Ishikawa (cell line): ENCODE data around the gene DCAF5.

Experiments
- CEBPB ChIP-seq: IDR thresholded peaks from 2 replicates; pipeline ENCODE4 v1.6.1; 2012
- EP300 ChIP-seq: IDR thresholded peaks from 2 replicates; pipeline ENCODE4 v1.6.1; 2012; ENCODE audit warnings: borderline replicate concordance
- FOXM1 ChIP-seq: IDR thresholded peaks from 2 replicates; pipeline ENCODE4 v1.6.1; 2012; ENCODE audit warnings: low read depth, borderline replicate concordance
- RAD21 ChIP-seq: IDR thresholded peaks from 2 replicates; pipeline ENCODE4 v1.6.1; 2012; ENCODE audit warnings: low read depth
- TAF1 ChIP-seq: IDR thresholded peaks from 2 replicates; pipeline ENCODE4 v1.6.1; 2012; ENCODE audit warnings: low read depth, mild to moderate bottlenecking
- TCF12 ChIP-seq: IDR thresholded peaks from 2 replicates; pipeline ENCODE4 v1.6.1; 2012; ENCODE audit warnings: low read depth
- YY1 ChIP-seq: IDR thresholded peaks from 2 replicates; pipeline ENCODE4 v1.6.1; 2012; ENCODE audit warnings: low read depth
- ZBTB7A ChIP-seq: IDR thresholded peaks from 2 replicates; pipeline ENCODE4 v1.6.1; 2012; ENCODE audit warnings: low read depth
- TF ChIP-seq, protein P1 (sequence below): IDR thresholded peaks from 2 replicates; pipeline ENCODE4 v1.6.1; 2012
- TF ChIP-seq, protein P2 (sequence below): IDR thresholded peaks from 2 replicates; pipeline ENCODE4 v1.6.1; 2012; ENCODE audit warnings: low read depth, mild to moderate bottlenecking
- TF ChIP-seq, protein P3 (sequence below): IDR thresholded peaks from 2 replicates; pipeline ENCODE4 v1.6.1; 2012

GRCh38 chr14:69012256-69012953, 140.5 kb downstream of the DCAF5 start:
- TF ChIP-seq, protein P1, sequence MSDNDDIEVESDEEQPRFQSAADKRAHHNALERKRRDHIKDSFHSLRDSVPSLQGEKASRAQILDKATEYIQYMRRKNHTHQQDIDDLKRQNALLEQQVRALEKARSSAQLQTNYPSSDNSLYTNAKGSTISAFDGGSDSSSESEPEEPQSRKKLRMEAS = no peak
- TF ChIP-seq CEBPB (no peak), ZBTB7A (no peak), TCF12 (no peak), EP300 (no peak), YY1 (no peak), RAD21 (no peak), TAF1 (no peak), FOXM1 (no peak)
- TF ChIP-seq, protein P2, sequence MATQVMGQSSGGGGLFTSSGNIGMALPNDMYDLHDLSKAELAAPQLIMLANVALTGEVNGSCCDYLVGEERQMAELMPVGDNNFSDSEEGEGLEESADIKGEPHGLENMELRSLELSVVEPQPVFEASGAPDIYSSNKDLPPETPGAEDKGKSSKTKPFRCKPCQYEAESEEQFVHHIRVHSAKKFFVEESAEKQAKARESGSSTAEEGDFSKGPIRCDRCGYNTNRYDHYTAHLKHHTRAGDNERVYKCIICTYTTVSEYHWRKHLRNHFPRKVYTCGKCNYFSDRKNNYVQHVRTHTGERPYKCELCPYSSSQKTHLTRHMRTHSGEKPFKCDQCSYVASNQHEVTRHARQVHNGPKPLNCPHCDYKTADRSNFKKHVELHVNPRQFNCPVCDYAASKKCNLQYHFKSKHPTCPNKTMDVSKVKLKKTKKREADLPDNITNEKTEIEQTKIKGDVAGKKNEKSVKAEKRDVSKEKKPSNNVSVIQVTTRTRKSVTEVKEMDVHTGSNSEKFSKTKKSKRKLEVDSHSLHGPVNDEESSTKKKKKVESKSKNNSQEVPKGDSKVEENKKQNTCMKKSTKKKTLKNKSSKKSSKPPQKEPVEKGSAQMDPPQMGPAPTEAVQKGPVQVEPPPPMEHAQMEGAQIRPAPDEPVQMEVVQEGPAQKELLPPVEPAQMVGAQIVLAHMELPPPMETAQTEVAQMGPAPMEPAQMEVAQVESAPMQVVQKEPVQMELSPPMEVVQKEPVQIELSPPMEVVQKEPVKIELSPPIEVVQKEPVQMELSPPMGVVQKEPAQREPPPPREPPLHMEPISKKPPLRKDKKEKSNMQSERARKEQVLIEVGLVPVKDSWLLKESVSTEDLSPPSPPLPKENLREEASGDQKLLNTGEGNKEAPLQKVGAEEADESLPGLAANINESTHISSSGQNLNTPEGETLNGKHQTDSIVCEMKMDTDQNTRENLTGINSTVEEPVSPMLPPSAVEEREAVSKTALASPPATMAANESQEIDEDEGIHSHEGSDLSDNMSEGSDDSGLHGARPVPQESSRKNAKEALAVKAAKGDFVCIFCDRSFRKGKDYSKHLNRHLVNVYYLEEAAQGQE = no peak
- TF ChIP-seq, protein P3, sequence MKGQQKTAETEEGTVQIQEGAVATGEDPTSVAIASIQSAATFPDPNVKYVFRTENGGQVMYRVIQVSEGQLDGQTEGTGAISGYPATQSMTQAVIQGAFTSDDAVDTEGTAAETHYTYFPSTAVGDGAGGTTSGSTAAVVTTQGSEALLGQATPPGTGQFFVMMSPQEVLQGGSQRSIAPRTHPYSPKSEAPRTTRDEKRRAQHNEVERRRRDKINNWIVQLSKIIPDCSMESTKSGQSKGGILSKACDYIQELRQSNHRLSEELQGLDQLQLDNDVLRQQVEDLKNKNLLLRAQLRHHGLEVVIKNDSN = no peak
